Measurements from ENCODE around the gene WBP2. TPM values are rescaled to one million over a fixed set of nuclear protein-coding genes. Genes with fewer than 3 reads are reported as not detected.

The WBP2 gene
- total and polyA plus RNA-seq, 10 of the 15 experiments (the other 5 are each of a cell fraction or from before 2014, with no cell fraction given): 1.5 to 57.3 (median 27.5) TPM

- TF ChIP-seq IKZF2 (IDR thresholded peaks at IDR 0.05) (no peak), EZH2 (IDR thresholded peaks at IDR 0.05; ENCODE audit: borderline replicate concordance, control insufficient read depth, low read depth, low read length) (no peak), RELB (IDR thresholded peaks at IDR 0.05; ENCODE audit: low read depth) (no peak)
Measured at GRCh38 chr17:75813081-75814020, 41.8 kb downstream of the WBP2 start (continued).

GRCh38 chr17:75812096-75813013 is 42.8 kb downstream of the WBP2 start:
- no peak overlapping the region for H3K9ac ChIP-seq (ENCODE audit: control insufficient read depth, insufficient read depth, low read length)
- no peaks in the 10 kb centered on the region; the same call in 1 of the 2 replicates for H3K79me2 ChIP-seq (ENCODE audit: control insufficient read depth, insufficient read depth, low read length)
- 97% methylated on average over 27 of the region's 27 CpGs for WGBS (ENCODE audit: insufficient coverage, insufficient replicate concordance, low lambda C conversion rate, missing lambda C conversion rate)
- H3K27me3 ChIP-seq (replicated peaks in 1 of 2; ENCODE audit: control insufficient read depth in 2 of 2, insufficient read depth in 2 of 2, low read length in 1 of 2): no peaks in the 10 kb centered on the region
- ATAC-seq (no peak), FAIRE-seq (no peak), DNase-seq (ENCODE audit: low read depth, low spot score) (no peak)
- no peaks in the 10 kb centered on the region for H3K9me3 ChIP-seq (replicated peaks; ENCODE audit: control insufficient read depth, insufficient read depth, low read length)
- no peaks in the 10 kb centered on the region for H4K20me1 ChIP-seq (ENCODE audit: control insufficient read depth, insufficient read depth)
- SMC1A ChIA-PET (ENCODE audit: uncharacterized antibody, unreplicated experiment): no interaction called here
- RAD21 ChIA-PET (ENCODE audit: unreplicated experiment): no interaction called here
- no TSS peak for BruUV-seq (replicated peaks)
- no peak overlapping the region for H3K4me2 ChIP-seq (ENCODE audit: control insufficient read depth, insufficient read depth)
- in situ Hi-C loops (cut with MboI) (no loop called here), intact Hi-C loops (cut with micrococcal nuclease; ENCODE audit: unreplicated experiment) (no loop called here)
- no peak overlapping the region for H3K4me3 ChIP-seq
- CTCF ChIA-PET: no interaction called here
- H3K27ac ChIP-seq (ENCODE audit: control insufficient read depth, insufficient read depth): no peak overlapping the region
- peaks cover 9% of the 10 kb centered on the region for H3K4me1 ChIP-seq (ENCODE audit: control insufficient read depth, insufficient read depth, low read length)
- POLR2A ChIA-PET: no interaction called here
- no peak overlapping the region for H2AFZ ChIP-seq (ENCODE audit: control insufficient read depth, low read depth, low read length)
- H3K36me3 ChIP-seq (ENCODE audit: control insufficient read depth in 2 of 2, insufficient read depth in 2 of 2, low read length in 1 of 2): peaks cover 25 to 34% of the 10 kb centered on the region in 2 experiments
- no peak for TF ChIP-seq MLLT1 (IDR thresholded peaks at IDR 0.05)
- TF ChIP-seq, protein P1, sequence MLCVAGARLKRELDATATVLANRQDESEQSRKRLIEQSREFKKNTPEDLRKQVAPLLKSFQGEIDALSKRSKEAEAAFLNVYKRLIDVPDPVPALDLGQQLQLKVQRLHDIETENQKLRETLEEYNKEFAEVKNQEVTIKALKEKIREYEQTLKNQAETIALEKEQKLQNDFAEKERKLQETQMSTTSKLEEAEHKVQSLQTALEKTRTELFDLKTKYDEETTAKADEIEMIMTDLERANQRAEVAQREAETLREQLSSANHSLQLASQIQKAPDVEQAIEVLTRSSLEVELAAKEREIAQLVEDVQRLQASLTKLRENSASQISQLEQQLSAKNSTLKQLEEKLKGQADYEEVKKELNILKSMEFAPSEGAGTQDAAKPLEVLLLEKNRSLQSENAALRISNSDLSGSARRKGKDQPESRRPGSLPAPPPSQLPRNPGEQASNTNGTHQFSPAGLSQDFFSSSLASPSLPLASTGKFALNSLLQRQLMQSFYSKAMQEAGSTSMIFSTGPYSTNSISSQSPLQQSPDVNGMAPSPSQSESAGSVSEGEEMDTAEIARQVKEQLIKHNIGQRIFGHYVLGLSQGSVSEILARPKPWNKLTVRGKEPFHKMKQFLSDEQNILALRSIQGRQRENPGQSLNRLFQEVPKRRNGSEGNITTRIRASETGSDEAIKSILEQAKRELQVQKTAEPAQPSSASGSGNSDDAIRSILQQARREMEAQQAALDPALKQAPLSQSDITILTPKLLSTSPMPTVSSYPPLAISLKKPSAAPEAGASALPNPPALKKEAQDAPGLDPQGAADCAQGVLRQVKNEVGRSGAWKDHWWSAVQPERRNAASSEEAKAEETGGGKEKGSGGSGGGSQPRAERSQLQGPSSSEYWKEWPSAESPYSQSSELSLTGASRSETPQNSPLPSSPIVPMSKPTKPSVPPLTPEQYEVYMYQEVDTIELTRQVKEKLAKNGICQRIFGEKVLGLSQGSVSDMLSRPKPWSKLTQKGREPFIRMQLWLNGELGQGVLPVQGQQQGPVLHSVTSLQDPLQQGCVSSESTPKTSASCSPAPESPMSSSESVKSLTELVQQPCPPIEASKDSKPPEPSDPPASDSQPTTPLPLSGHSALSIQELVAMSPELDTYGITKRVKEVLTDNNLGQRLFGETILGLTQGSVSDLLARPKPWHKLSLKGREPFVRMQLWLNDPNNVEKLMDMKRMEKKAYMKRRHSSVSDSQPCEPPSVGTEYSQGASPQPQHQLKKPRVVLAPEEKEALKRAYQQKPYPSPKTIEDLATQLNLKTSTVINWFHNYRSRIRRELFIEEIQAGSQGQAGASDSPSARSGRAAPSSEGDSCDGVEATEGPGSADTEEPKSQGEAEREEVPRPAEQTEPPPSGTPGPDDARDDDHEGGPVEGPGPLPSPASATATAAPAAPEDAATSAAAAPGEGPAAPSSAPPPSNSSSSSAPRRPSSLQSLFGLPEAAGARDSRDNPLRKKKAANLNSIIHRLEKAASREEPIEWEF (IDR thresholded peaks at IDR 0.05; ENCODE audit: insufficient replicate concordance, low read depth, low read length): no peak
- TF ChIP-seq TCF3 (IDR thresholded peaks at IDR 0.05; ENCODE audit: borderline replicate concordance, insufficient read depth, low read depth, low read length): no peak
- TF ChIP-seq, protein P2, sequence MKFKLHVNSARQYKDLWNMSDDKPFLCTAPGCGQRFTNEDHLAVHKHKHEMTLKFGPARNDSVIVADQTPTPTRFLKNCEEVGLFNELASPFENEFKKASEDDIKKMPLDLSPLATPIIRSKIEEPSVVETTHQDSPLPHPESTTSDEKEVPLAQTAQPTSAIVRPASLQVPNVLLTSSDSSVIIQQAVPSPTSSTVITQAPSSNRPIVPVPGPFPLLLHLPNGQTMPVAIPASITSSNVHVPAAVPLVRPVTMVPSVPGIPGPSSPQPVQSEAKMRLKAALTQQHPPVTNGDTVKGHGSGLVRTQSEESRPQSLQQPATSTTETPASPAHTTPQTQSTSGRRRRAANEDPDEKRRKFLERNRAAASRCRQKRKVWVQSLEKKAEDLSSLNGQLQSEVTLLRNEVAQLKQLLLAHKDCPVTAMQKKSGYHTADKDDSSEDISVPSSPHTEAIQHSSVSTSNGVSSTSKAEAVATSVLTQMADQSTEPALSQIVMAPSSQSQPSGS (IDR thresholded peaks at IDR 0.05; ENCODE audit: low read length): no peak
- TF ChIP-seq YBX1 (IDR thresholded peaks at IDR 0.05): no peak
- TF ChIP-seq SMARCA5 (IDR thresholded peaks at IDR 0.05): no peak

Measured in GM12878 (cell line).